Tibial nerve (tissue), 4 donors: Measurements from ENCODE around the gene GLRX5. TPM values are rescaled to one million over a fixed set of nuclear protein-coding genes. Genes with fewer than 3 reads are reported as not detected.

Experiments used
- DNase-seq, 2 donors: peaks; one replicate each; pipeline ENCODE4 v3.0.0-alpha.2; 2019; ENCODE audit warnings: low spot score in 2 of 2
- H3K27ac ChIP-seq, 4 donors: fragments of 200-600 bp; sonication (generic) in 3 of 4; one replicate each; pipeline ENCODE4 v1.5.1; 2017 to 2019; ENCODE audit warnings: mild to moderate bottlenecking in 1 of 4
- H3K27me3 ChIP-seq, 2 donors: fragments of 200-600 bp; sonication (generic) in 1 of 2; one replicate each; pipeline versions ENCODE4 v1.5.1 to v1.6.0; 2017 to 2019
- H3K36me3 ChIP-seq, 3 donors: fragments of 200-600 bp; sonication (generic); one replicate each; pipeline ENCODE4 v1.5.1; 2018 to 2019
- H3K4me1 ChIP-seq, 4 donors: fragments of 200-600 bp; sonication (generic) in 3 of 4; one replicate each; pipeline ENCODE4 v1.5.1; 2017 to 2019
- H3K4me3 ChIP-seq, 4 donors: fragments of 200-600 bp; sonication (generic) in 3 of 4; one replicate each; pipeline ENCODE4 v1.5.1; 2017 to 2019; ENCODE audit warnings: mild to moderate bottlenecking in 1 of 4, moderate library complexity in 1 of 4
- H3K9me3 ChIP-seq, 4 donors: fragments of 200-600 bp; sonication (generic) in 3 of 4; one replicate each; pipeline ENCODE4 v1.5.1; 2017 to 2019
- EP300 ChIP-seq, 2 donors: sonication (generic); formaldehyde crosslinking; IDR thresholded peaks; one replicate each; pipeline ENCODE4 v1.6.1; 2017; ENCODE audit warnings: antibody characterized with exemption in 2 of 2, mild to moderate bottlenecking in 1 of 2
- POLR2A ChIP-seq, 2 donors: fragments of 450-650 bp; IDR thresholded peaks; one replicate each; pipeline ENCODE4 v1.6.1; 2017; ENCODE audit warnings: antibody characterized with exemption in 2 of 2, mild to moderate bottlenecking in 2 of 2, moderate library complexity in 2 of 2
- WGBS, 2 donors: methylation state at CpG; one replicate each; pipeline ENCODE4 v1.1.5; 2018; 5-methylcytosine and 5-hydroxymethylcytosine counted together
- total RNA-seq, 4 donors: library from RNA; depleted of rRNA; stranded (reverse); fragments of >200 nt; gene quantifications; one replicate each; pipeline ENCODE4 v1.1.0, GENCODE V29; 2016
- TF ChIP-seq, protein P1 (sequence below), 5 experiments: fragments of 200-600 bp in 3 of 5; fragments of 450-650 bp in 2 of 5; sonication (generic) in 3 of 5; IDR thresholded peaks; one replicate each; pipeline ENCODE4 v1.5.1; 2016 to 2019; ENCODE audit warnings: antibody characterized with exemption in 5 of 5, mild to moderate bottlenecking in 3 of 5, moderate library complexity in 2 of 5

Gene GLRX5
- total RNA-seq = 10 to 100 TPM; 26.4 to 44.7 (median 34.6) TPM

DNA sequence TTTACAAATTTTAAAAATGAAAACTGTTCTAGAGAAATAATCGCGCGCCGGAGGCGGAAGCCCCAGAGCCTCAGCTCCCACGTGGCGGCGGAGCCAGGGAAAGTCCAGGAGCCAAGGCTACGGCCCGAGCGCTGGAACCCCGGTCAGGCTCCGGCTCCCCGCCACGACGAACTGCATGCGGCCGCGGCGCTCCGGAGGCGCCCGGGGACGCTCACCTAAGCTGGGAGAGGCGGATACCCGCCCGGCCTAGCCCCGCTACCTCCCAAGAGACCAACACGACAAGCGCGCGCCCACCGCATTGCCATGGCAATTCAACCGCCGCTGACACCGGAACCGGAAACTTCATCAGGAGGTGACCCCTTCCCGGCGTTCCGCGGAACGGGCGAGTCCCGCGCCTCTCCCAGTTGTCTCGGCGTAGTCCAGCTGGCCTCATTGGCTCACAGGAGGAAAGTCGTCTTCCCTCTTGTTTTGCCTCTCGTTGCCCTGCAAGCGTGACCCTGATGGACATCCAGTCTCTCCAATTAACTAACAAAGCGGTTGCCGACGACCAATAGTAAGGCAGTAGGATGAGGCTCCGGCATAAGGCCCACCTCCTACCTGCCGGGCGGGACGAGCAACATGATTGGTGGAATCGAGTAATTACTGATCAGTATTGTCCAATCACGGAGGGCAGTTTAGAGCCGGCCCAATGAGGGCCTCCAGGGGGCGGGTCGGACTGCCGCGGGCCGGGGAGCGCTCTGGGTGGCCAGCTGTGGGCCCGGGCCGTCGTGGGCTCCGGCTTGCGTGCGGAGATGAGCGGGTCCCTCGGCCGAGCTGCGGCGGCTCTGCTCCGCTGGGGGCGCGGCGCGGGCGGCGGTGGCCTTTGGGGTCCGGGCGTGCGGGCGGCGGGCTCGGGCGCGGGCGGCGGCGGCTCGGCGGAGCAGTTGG lies at the start of gene GLRX5:
TSS of gene GLRX5 (plus strand) at position 752 of the 927 bp plus-strand sequence. CDS start at position 792, 40 bp downstream.
- Histone ChIP-seq H3K4me1 (peaks cover 0 to 70% (median 47%) of the 10 kb centered on the region in 4 donors), H3K9me3 (no peaks in the 10 kb centered on the region), H3K27ac (peak within 1 kb of the TSS; percentile 4 to 91 (median 90)), H3K27me3 (no peaks in the 10 kb centered on the region), H3K36me3 (peaks cover 0 to 9% (median 0%) of the 10 kb centered on the region in 3 donors), H3K4me3 (peak within 1 kb of the TSS; percentile 57 to 99 (median 90))
- WGBS, 2 donors = 0 to 1% methylated on average over 33 to 76 of the region's 97 CpGs
- TF ChIP-seq, protein P1, sequence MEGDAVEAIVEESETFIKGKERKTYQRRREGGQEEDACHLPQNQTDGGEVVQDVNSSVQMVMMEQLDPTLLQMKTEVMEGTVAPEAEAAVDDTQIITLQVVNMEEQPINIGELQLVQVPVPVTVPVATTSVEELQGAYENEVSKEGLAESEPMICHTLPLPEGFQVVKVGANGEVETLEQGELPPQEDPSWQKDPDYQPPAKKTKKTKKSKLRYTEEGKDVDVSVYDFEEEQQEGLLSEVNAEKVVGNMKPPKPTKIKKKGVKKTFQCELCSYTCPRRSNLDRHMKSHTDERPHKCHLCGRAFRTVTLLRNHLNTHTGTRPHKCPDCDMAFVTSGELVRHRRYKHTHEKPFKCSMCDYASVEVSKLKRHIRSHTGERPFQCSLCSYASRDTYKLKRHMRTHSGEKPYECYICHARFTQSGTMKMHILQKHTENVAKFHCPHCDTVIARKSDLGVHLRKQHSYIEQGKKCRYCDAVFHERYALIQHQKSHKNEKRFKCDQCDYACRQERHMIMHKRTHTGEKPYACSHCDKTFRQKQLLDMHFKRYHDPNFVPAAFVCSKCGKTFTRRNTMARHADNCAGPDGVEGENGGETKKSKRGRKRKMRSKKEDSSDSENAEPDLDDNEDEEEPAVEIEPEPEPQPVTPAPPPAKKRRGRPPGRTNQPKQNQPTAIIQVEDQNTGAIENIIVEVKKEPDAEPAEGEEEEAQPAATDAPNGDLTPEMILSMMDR (IDR thresholded peaks at IDR 0.05) = peak in 4 of 5 experiments; percentile 11 to 64 (median 40)
- TF ChIP-seq POLR2A (IDR thresholded peaks at IDR 0.05) (peak; percentile 43 to 52), EP300 (IDR thresholded peaks at IDR 0.05) (peak; percentile 92)
- DNase-seq = peak; percentile 99

DNA sequence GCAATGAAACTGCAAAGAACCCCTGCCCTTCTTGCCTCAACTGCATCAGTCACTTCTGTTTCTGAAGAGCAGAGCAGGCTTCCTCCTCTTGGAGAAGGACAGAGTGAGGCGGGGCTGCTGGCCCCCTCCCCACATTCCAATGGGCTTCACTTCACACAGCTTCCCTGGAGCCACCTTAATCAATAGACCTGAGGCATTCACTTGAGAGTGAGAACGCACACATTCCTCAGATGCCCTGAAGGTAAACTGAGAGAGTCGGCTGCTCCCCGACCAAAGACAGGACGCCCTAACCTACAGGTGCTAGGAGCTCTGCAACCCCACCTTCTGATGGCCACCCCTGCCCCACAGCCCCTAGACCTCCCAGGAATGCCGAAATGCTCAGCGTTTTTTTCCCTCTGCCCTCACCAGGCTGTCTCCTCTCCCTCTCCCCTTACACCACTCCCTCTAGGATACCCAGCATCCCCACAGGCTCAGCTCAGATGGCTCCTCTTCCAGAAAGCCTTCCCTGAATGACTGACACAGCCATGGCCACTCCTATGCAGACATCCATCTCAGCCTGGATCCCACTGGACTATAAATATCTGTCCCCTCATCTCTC lies 49.5 kb upstream of the GLRX5 start:
- H3K4me1 ChIP-seq = peaks cover 4 to 100% (median 91%) of the 10 kb centered on the region in 4 donors
- WGBS, 2 donors = 74 to 78% methylated on average over 7 of the region's 7 CpGs
- H3K36me3 ChIP-seq = no peaks in the 10 kb centered on the region
- H3K9me3 ChIP-seq = no peaks in the 10 kb centered on the region
- TF ChIP-seq POLR2A (IDR thresholded peaks at IDR 0.05) (no peak), EP300 (IDR thresholded peaks at IDR 0.05) (no peak)
- TF ChIP-seq, protein P1 (IDR thresholded peaks at IDR 0.05) = no peak
- no peak for DNase-seq
- no peak overlapping the region for H3K4me3 ChIP-seq
- H3K27ac ChIP-seq = peak overlapping the region; percentile 5 to 96 (median 84)
- no peaks in the 10 kb centered on the region for H3K27me3 ChIP-seq

DNA sequence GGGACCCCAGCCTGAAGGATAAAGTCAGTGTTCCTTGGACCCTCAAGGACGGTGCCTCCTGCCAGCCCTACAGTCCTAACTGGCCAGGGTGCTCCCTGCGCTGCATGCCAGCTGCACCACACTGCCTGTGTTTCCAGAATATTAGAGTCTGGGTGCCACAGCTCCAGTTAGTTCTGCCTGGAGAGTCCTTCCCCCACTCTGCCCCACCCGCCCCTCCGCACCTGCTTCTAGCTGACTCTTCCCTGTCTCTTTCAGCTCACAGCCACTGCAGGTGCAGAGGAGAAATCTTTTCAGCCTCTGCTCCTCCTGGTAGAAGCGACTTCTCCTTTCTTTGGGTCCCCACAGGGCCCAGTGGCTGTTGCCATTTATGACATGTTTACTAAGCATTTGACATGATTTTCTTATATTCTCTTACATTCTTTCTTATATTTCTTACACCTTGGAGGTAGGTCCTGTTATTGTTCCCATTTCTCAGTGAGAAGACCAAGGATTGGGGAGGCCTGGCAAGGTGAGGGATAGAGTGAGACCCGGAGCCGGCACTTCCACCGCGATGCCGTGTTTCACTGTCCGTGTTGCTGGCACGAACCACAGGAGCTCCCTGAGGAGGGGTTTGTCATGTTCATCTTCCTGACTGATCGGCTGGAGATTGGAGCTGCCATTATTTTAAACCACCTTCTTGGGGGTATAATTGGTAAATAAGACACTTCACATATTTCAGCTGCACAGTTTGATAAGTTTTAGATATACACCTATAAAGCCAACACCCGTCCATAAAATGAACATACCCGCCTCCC lies 47.8 kb upstream of the GLRX5 start:
- DNase-seq = no peak
- no peaks in the 10 kb centered on the region for H3K27me3 ChIP-seq
- peaks cover 4 to 96% (median 83%) of the 10 kb centered on the region in 4 donors for H3K4me1 ChIP-seq
- 88% methylated on average over 15 of the region's 15 CpGs for WGBS, 2 donors
- no peaks in the 10 kb centered on the region for H3K36me3 ChIP-seq
- no peak overlapping the region for H3K4me3 ChIP-seq
- TF ChIP-seq EP300 (IDR thresholded peaks at IDR 0.05) (no peak), POLR2A (IDR thresholded peaks at IDR 0.05) (no peak)
- TF ChIP-seq, protein P1 (IDR thresholded peaks at IDR 0.05) = no peak
- H3K9me3 ChIP-seq = no peaks in the 10 kb centered on the region
- peak overlapping the region in 3 of 4 donors; percentile 75 to 96 (median 94) for H3K27ac ChIP-seq

DNA sequence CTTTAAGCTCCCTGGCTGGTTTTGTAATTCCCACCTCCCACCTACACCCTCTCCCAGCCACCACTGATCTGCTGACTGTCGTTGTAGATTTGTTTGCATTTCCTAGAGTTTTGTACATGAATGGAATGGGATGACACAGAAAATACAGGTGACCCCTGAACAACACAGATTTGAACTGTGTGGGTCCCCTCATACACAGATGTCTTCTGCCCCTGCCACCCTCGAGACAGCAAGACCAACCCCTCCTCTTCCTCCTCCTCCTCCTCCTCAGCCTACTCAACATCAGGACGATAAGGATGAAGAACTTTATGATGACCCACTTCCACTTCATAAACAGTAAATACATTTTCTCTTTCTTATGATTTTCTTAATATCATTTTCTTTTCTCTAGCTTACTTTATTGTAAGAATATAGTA lies 47.2 kb upstream of the GLRX5 start:
- Histone ChIP-seq H3K27ac (peak overlapping the region in 3 of 4 donors; percentile 75 to 96 (median 94)), H3K27me3 (no peaks in the 10 kb centered on the region), H3K4me1 (peaks cover 4 to 96% (median 77%) of the 10 kb centered on the region in 4 donors), H3K36me3 (no peaks in the 10 kb centered on the region), H3K9me3 (no peaks in the 10 kb centered on the region), H3K4me3 (no peak overlapping the region)
- no peak for DNase-seq
- WGBS, 2 donors = 53 to 57% methylated on average over 3 of the region's 3 CpGs
- TF ChIP-seq, protein P1 (IDR thresholded peaks at IDR 0.05) = no peak
- TF ChIP-seq POLR2A (IDR thresholded peaks at IDR 0.05) (no peak), EP300 (IDR thresholded peaks at IDR 0.05) (no peak)
